ENCODE results near the gene SAFB.

The SAFB gene

DNA sequence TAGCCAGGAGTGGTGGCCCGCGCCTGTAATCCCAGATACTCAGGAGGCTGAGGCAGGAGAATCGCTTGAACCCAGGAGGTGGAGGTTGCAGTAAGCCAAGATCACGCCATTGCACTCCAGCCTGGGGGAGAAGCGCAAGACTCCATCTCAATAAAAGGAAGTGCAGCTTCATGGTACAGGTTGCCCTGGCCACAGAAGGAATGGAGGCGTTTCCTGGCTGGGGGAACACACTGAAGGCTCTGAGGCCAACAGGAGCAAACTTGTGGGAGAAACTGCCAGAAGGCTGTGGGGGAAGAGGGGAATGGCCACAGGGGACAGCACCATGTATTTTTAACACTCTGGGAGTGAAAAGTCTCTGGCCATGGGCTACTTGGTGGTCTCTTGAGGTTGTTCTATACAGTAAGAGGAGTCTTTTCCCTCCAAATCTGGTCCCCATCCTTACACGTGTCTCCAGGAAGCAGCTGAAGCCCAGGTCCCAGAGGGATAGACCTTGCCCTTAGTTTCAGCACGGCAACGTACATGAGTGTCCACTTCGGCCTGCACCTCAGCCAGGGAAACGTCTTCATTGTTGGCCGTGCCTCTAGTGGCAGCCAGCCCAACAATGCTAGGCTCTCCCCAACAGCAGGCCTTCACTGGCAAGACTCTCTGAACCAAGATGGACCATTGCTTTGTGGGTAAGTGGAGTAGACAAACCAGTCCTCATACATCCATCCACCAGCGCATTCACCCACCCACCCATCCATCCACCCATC, 50.0 kb downstream of the SAFB start:
- no peak for TF ChIP-seq CTCF (IDR thresholded peaks at IDR 0.05; ENCODE audit: low read depth, low read length)
- H3K4me3 ChIP-seq (ENCODE audit: low read depth, low read length), result no peak overlapping the region

GRCh38 chr19:5673752-5674151, 50.9 kb downstream of the SAFB start:
- no peak for TF ChIP-seq CTCF (IDR thresholded peaks at IDR 0.05; ENCODE audit: low read depth, low read length)
- H3K4me3 ChIP-seq (ENCODE audit: low read depth, low read length), result no peak overlapping the region

- H3K4me3 ChIP-seq (ENCODE audit: low read depth, low read length), result no peak overlapping the region
- no peak for TF ChIP-seq CTCF (IDR thresholded peaks at IDR 0.05; ENCODE audit: low read depth, low read length)
Measured at GRCh38 chr19:5674714-5675113, 51.8 kb downstream of the SAFB start.

DNA sequence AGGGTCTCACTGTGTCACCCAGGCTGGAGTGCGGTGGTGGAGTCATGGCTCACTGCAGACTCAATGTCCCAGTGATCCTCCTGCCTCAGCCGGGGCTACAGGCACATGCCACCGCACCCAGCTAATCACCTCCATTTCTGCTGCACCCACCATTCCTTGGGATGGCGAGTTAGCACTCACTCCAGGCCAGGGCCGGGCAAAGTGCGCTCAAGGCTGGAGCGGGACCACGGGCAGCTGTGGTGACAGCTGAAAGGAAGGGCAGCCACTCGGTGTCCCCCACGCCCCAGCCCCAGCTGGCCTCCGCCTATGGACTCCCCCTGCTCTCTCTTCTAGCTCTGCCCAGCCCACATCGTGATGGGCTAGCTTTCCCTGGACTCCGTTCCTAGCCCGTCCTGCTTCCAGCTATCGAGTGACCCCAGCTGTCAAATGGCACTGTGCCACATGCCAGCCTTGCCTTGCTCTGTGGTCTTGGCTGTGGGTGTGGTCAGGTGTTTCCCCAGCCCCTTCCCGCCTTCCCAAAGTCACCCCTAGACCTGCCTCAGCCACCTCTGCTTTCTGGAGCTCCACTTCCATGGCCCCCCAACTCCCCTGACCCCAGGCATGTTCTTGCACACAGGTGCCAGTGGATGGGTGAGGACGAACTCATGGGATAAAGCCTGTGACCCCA, 53.4 kb downstream of the SAFB start:
- TF ChIP-seq CTCF (IDR thresholded peaks at IDR 0.05; ENCODE audit: low read depth, low read length), result no peak
- H3K4me3 ChIP-seq (ENCODE audit: low read depth, low read length), result no peak overlapping the region

DNA sequence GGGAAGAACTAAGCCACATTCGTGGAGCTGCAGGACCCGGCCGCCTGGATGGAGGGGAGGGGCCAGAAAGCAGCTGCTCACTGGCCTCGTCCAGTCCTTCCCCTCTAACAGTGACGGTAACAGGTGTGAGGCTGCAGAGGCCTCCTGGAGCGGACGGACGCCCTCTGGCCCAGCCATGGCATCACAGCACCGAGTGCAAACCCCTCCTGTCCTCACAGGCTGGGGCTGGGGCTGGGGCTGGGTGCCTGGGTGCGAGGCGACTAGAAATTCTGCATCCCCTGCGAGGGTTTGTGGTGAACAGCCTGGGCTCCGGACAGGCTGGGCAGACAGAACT, 53.9 kb downstream of the SAFB start:
- TF ChIP-seq CTCF (IDR thresholded peaks at IDR 0.05; ENCODE audit: low read depth, low read length), result no peak
- no peak overlapping the region for H3K4me3 ChIP-seq (ENCODE audit: low read depth, low read length)

DNA sequence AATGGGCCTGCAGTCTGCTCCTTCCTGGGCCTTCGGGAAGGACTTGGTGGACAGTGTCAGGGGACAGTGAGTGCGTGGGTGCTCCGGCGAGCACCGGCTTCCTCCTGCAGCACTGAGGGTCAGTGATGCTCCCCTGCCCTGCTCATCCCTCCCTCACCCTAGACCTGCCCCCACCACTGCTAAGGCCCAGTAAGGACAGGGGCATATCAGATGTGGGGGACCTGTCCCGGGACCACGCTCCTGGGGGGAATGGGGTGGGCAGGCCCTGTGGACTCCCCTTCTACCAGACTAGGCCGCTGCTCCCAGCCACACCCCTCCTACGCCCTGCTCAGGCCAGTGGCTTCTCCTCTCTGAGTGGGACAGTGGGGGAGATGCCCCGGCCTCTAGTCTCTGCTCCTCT, 54.3 kb downstream of the SAFB start:
- no peak overlapping the region for H3K4me3 ChIP-seq (ENCODE audit: low read depth, low read length)
- TF ChIP-seq CTCF (IDR thresholded peaks at IDR 0.05; ENCODE audit: low read depth, low read length), result no peak

GRCh38 chr19:5677580-5677979, 54.7 kb downstream of the SAFB start:
- TF ChIP-seq CTCF (IDR thresholded peaks at IDR 0.05; ENCODE audit: low read depth, low read length), result no peak
- H3K4me3 ChIP-seq (ENCODE audit: low read depth, low read length), result no peak overlapping the region

All from WI38 (cell line).